ENCODE measurements around the gene NIN.

Gene NIN

GRCh38 chr14:50762001-50762930, 68.7 kb downstream of the NIN start:
- H3K27ac ChIP-seq (ENCODE audit: low read depth, low read length, poor library complexity, severe bottlenecking), result no peak overlapping the region
- H3K9me3 ChIP-seq (ENCODE audit: low read length), result no peaks in the 10 kb centered on the region
- H3K4me1 ChIP-seq (ENCODE audit: insufficient read depth, low read length, severe bottlenecking), result peaks cover 5% of the 10 kb centered on the region
- no peaks in the 10 kb centered on the region for H3K27me3 ChIP-seq (ENCODE audit: insufficient read depth, low read length)
- H4K20me1 ChIP-seq (ENCODE audit: insufficient read depth, low read length), result no peaks in the 10 kb centered on the region
- no peak overlapping the region for H2AFZ ChIP-seq (ENCODE audit: low read length)
- no peak overlapping the region for H3K4me2 ChIP-seq (ENCODE audit: low read length)
- H3K36me3 ChIP-seq (ENCODE audit: insufficient read depth, low read length), result peaks cover 92% of the 10 kb centered on the region
- TF ChIP-seq EZH2 (IDR thresholded peaks at IDR 0.05; ENCODE audit: borderline replicate concordance, low read length), result no peak
- no peak for TF ChIP-seq CTCF (IDR thresholded peaks at IDR 0.05; ENCODE audit: low read length)
- no peak overlapping the region for H3K9ac ChIP-seq (ENCODE audit: low read length)
- H3K79me2 ChIP-seq (ENCODE audit: insufficient read depth, low read length), result no peaks in the 10 kb centered on the region
- H3K9me2 ChIP-seq (ENCODE audit: low read depth, low read length), result no peaks in the 10 kb centered on the region
- peaks cover 3% of the 10 kb centered on the region; the same call in 1 of the 2 replicates for H3F3A ChIP-seq (ENCODE audit: insufficient read depth, low read length)
- H3K4me3 ChIP-seq (ENCODE audit: low read depth, low read length, poor library complexity, severe bottlenecking), result no peak overlapping the region

DNA sequence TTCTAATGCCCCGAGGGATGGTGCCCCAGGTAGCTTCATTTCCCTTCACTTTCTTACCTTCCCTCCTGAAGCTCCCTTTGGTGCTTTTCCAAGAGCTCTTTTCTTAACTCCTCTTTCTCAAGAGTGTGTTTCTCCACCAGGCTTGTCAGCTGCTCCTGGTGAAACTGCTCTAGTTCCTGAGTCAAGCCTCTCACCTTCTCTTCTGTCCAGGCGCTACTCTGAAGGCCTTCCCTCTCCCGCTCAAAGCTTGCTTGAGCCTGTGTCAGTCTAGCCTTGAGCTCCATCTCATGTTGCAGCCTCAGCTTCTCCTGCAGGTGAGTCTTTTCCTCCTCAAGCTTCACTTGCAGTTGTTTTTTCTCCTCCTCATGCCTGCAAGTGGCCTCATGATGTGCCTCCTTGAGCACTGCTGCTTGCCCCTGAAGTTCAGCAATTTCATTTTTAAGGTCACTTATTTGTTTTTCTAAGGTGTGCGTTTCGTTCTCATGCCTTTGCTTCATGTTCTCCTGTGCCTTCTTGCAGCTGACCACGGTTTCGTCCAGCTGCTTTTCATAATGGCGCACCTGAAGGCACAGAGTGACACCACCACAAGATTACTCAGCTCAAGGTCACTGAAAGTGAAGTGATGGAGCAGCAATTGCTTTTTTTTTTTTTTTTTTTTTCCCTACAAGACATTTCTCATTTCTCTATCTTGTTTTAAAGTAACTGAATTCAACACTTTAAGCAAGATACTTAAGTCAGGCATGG, 71.0 kb downstream of the NIN start:
- no peak for TF ChIP-seq CTCF (IDR thresholded peaks at IDR 0.05; ENCODE audit: low read length)
- TF ChIP-seq EZH2 (IDR thresholded peaks at IDR 0.05; ENCODE audit: borderline replicate concordance, low read length), result no peak
- Histone ChIP-seq H3F3A (ENCODE audit: insufficient read depth, low read length) (no peaks in the 10 kb centered on the region), H3K9me2 (ENCODE audit: low read depth, low read length) (no peaks in the 10 kb centered on the region), H3K79me2 (ENCODE audit: insufficient read depth, low read length) (no peaks in the 10 kb centered on the region), H3K27ac (ENCODE audit: low read depth, low read length, poor library complexity, severe bottlenecking) (no peak overlapping the region), H3K9ac (ENCODE audit: low read length) (no peak overlapping the region), H3K4me3 (ENCODE audit: low read depth, low read length, poor library complexity, severe bottlenecking) (no peak overlapping the region), H3K36me3 (ENCODE audit: insufficient read depth, low read length) (peaks cover 93% of the 10 kb centered on the region), H3K27me3 (ENCODE audit: insufficient read depth, low read length) (no peaks in the 10 kb centered on the region), H4K20me1 (ENCODE audit: insufficient read depth, low read length) (no peaks in the 10 kb centered on the region), H2AFZ (ENCODE audit: low read length) (no peak overlapping the region), H3K4me1 (ENCODE audit: insufficient read depth, low read length, severe bottlenecking) (peaks cover 19% of the 10 kb centered on the region), H3K9me3 (ENCODE audit: low read length) (no peaks in the 10 kb centered on the region), H3K4me2 (ENCODE audit: low read length) (no peak overlapping the region)

DNA sequence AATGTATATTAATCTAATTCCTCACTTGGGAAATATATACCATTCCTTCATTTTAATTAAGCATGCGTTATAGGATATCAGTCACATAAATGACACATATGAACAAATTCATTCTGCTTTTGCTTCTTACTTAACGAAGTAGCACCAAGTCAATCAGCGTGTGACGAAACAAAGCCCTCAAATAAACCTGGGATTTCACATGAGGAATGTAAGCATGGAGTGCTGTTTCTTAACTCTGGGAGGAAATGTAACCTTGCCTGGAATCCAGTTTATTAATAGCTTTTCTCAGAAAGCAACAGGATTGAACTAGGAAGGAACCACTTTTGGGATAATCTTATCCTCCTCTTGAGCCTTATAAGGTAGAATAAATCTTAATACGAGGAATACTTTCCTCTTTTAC, 72.0 kb downstream of the NIN start:
- no peak overlapping the region for H3K4me3 ChIP-seq (ENCODE audit: low read depth, low read length, poor library complexity, severe bottlenecking)

More for the DNA sequence above, 72.0 kb downstream of the NIN start:
- H3K79me2 ChIP-seq (ENCODE audit: insufficient read depth, low read length), result no peaks in the 10 kb centered on the region
- H3K27me3 ChIP-seq (ENCODE audit: insufficient read depth, low read length), result no peaks in the 10 kb centered on the region
- peaks cover 19% of the 10 kb centered on the region for H3K4me1 ChIP-seq (ENCODE audit: insufficient read depth, low read length, severe bottlenecking)
- H3K4me2 ChIP-seq (ENCODE audit: low read length), result no peak overlapping the region
- no peak overlapping the region for H3K9ac ChIP-seq (ENCODE audit: low read length)
- no peaks in the 10 kb centered on the region for H3F3A ChIP-seq (ENCODE audit: insufficient read depth, low read length)
- TF ChIP-seq CTCF (IDR thresholded peaks at IDR 0.05; ENCODE audit: low read length) (no peak), EZH2 (IDR thresholded peaks at IDR 0.05; ENCODE audit: borderline replicate concordance, low read length) (no peak)
- H3K36me3 ChIP-seq (ENCODE audit: insufficient read depth, low read length), result peaks cover 94% of the 10 kb centered on the region
- H4K20me1 ChIP-seq (ENCODE audit: insufficient read depth, low read length), result no peaks in the 10 kb centered on the region
- H3K27ac ChIP-seq (ENCODE audit: low read depth, low read length, poor library complexity, severe bottlenecking), result no peak overlapping the region
- H2AFZ ChIP-seq (ENCODE audit: low read length), result no peak overlapping the region
- no peaks in the 10 kb centered on the region for H3K9me3 ChIP-seq (ENCODE audit: low read length)
- no peaks in the 10 kb centered on the region for H3K9me2 ChIP-seq (ENCODE audit: low read depth, low read length)

Data from OCI-LY1 (cell line).